HFFc6 (cell line): Measurements from ENCODE around the gene STX12. TPM values are rescaled to one million over a fixed set of nuclear protein-coding genes. Genes with fewer than 3 reads are reported as not detected.
A peak's percentile ranks its signal among the peaks of the same experiment; 100 is the strongest.

ENCODE experiments used
- DNase-seq: peaks from one replicate; pipeline ENCODE4 v3.0.0-alpha.2; 2018
- H3K27ac Mint-ChIP-seq: 2 replicates; pipeline ENCODE4 v1.8.0; 2020; ENCODE audit warnings: mild to moderate bottlenecking, mixed read lengths
- H3K27me3 Mint-ChIP-seq: 2 replicates; pipeline ENCODE4 v1.8.0; 2021; ENCODE audit warnings: mild to moderate bottlenecking, moderate library complexity, mixed read lengths; ENCODE audit not compliant: insufficient read depth
- H3K36me3 Mint-ChIP-seq: 2 replicates; pipeline ENCODE4 v1.8.0; 2021; ENCODE audit warnings: low read depth, mixed read lengths
- H3K4me1 Mint-ChIP-seq: 2 replicates; pipeline ENCODE4 v1.8.0; 2020; ENCODE audit warnings: low read depth, mixed read lengths
- H3K4me3 Mint-ChIP-seq: 2 replicates; pipeline ENCODE4 v1.8.0; 2020; ENCODE audit warnings: mild to moderate bottlenecking, moderate library complexity, mixed read lengths
- H3K9me3 Mint-ChIP-seq: 2 replicates; pipeline ENCODE4 v1.8.0; 2020; ENCODE audit warnings: mild to moderate bottlenecking, mixed read lengths
- CTCF ChIP-seq: fragments of 200-600 bp; sonication (generic); IDR thresholded peaks from 2 replicates; pipeline ENCODE4 v1.5.0; 2021; ENCODE audit warnings: antibody characterized with exemption, mild to moderate bottlenecking
- total RNA-seq, 6 experiments: library from RNA; stranded (reverse); fragmentation: NEBNext Ultra II Directional; extraction: Animal tissue kit (Norgen Biotek cat#: 25700); gene quantifications; 2 replicates in 1 of 6; 3 replicates in 5 of 6; pipeline ENCODE4 v1.2.3, GENCODE V29; 2021

Gene STX12
- total RNA-seq, 6 experiments from 2014 or later: 38.6 to 58.1 (median 46.2) TPM

- Mint-ChIP-seq H3K4me3 (peak within 1 kb of the TSS; percentile 86), H3K27ac (peak within 1 kb of the TSS; percentile 64; the same call in 1 of the 2 replicates), H3K4me1 (peaks cover 19% of the 10 kb centered on the region), H3K27me3 (peaks cover 8% of the 10 kb centered on the region; the same call in 1 of the 2 replicates), H3K9me3 (no peaks in the 10 kb centered on the region), H3K36me3 (no peaks in the 10 kb centered on the region)
- DNase-seq: no peak
- TF ChIP-seq CTCF: no peak
Observed at GRCh38 chr1:27872059-27872801, 99.2 kb downstream of the STX12 start, which contains the start of gene THEMIS2. THEMIS2 (plus strand) TSS chr1:27872544; CDS start chr1:27872572, 28 bp downstream.

- no peaks in the 10 kb centered on the region for H3K9me3 Mint-ChIP-seq
- H3K27ac Mint-ChIP-seq: peak overlapping the region; percentile 64; the same call in 1 of the 2 replicates
- DNase-seq: no peak
Observed at GRCh38 chr1:27872802-27873551, 100.0 kb downstream of the STX12 start.

GRCh38 chr1:27873671-27874384 is 100.8 kb downstream of the STX12 start:
- Mint-ChIP-seq H3K4me3 (no peak overlapping the region), H3K27ac (no peak overlapping the region), H3K9me3 (no peaks in the 10 kb centered on the region), H3K4me1 (peaks cover 19% of the 10 kb centered on the region), H3K27me3 (peaks cover 8% of the 10 kb centered on the region; the same call in 1 of the 2 replicates), H3K36me3 (no peaks in the 10 kb centered on the region)
- no peak for TF ChIP-seq CTCF
- no peak for DNase-seq

More at GRCh38 chr1:27872802-27873551, 100.0 kb downstream of the STX12 start:
- H3K27me3 Mint-ChIP-seq: peaks cover 8% of the 10 kb centered on the region; the same call in 1 of the 2 replicates
- no peak for TF ChIP-seq CTCF
- peak overlapping the region; percentile 86 for H3K4me3 Mint-ChIP-seq
- peaks cover 19% of the 10 kb centered on the region for H3K4me1 Mint-ChIP-seq
- no peaks in the 10 kb centered on the region for H3K36me3 Mint-ChIP-seq

Other genes with a start within 250 kb of the STX12 start
- gene AHDC1, start 169.1 kb upstream of the STX12 start, total RNA-seq: 10 to 100 TPM; 30.7 to 53.2 (median 34.7) TPM
- not detected for gene FGR, start 138.0 kb upstream of the STX12 start, total RNA-seq
- gene IFI6, start 101.0 kb upstream of the STX12 start, total RNA-seq: 10 to 100 TPM; 16.7 to 23.8 (median 20.5) TPM
- 1 to 10 TPM; 6.7 to 9.2 (median 7.8) TPM for gene FAM76A, start 47.3 kb upstream of the STX12 start, total RNA-seq
- gene PPP1R8, start 57.6 kb downstream of the STX12 start, total RNA-seq: 10 to 100 TPM; 38.1 to 45.3 (median 39.1) TPM
- 1 to 10 TPM; 1.3 to 5.6 (median 3.7) TPM for gene THEMIS2, start 99.3 kb downstream of the STX12 start, total RNA-seq
- 10 to 100 TPM; 20.7 to 29.1 (median 23.8) TPM for gene RPA2, start 141.4 kb downstream of the STX12 start, total RNA-seq
- gene SMPDL3B, start 161.8 kb downstream of the STX12 start, total RNA-seq: not detected
- gene XKR8, start 186.8 kb downstream of the STX12 start, total RNA-seq: 10 to 100 TPM in 1 of 6 experiments, 1 to 10 TPM in 5; 8.0 to 10.7 (median 9.7) TPM